ENCODE results near the gene CPN2.

DNA sequence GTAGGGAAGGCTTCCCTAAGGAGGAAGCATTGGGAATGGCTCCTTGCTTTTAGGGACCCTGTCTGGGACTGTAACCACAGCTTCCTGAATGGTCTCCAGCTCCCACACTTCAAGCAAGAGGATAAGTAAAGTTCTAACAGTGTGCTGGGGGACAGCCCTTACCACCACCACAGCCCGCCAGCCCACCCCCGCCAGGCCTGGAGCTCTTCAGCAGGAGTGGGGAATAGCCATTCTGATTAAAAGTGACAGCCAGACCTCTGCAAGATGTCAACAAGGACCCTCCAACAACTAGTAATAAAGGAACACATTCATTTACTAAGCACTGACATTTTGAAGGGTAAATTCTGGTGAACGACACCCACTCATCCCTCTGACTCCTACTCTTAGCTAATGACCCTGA lies 49.4 kb downstream of the CPN2 start:
- TF ChIP-seq ZBTB4 (CRISPR knock-in tag; IDR thresholded peaks at IDR 0.05) (no peak), POLR2AphosphoS5 (IDR thresholded peaks at IDR 0.05; ENCODE audit: low read length) (no peak), CTCF (IDR thresholded peaks at IDR 0.05 in 2 of 3, conservative IDR thresholded peaks at IDR 0.05 in 1 of 3; ENCODE audit: control insufficient read depth in 2 of 3, extremely low read depth in 1 of 3, insufficient read depth in 1 of 3, low read depth in 3 of 3, low read length in 3 of 3) (no peak), BRCA1 (IDR thresholded peaks at IDR 0.05; ENCODE audit: low read depth, low read length) (no peak), RAD21 (IDR thresholded peaks at IDR 0.05; ENCODE audit: insufficient read depth, low read depth, low read length) (no peak), POLR2A (IDR thresholded peaks at IDR 0.05; ENCODE audit: low read depth, low read length) (no peak), ZSCAN29 (IDR thresholded peaks at IDR 0.05) (no peak)
- TF ChIP-seq, protein P1, sequence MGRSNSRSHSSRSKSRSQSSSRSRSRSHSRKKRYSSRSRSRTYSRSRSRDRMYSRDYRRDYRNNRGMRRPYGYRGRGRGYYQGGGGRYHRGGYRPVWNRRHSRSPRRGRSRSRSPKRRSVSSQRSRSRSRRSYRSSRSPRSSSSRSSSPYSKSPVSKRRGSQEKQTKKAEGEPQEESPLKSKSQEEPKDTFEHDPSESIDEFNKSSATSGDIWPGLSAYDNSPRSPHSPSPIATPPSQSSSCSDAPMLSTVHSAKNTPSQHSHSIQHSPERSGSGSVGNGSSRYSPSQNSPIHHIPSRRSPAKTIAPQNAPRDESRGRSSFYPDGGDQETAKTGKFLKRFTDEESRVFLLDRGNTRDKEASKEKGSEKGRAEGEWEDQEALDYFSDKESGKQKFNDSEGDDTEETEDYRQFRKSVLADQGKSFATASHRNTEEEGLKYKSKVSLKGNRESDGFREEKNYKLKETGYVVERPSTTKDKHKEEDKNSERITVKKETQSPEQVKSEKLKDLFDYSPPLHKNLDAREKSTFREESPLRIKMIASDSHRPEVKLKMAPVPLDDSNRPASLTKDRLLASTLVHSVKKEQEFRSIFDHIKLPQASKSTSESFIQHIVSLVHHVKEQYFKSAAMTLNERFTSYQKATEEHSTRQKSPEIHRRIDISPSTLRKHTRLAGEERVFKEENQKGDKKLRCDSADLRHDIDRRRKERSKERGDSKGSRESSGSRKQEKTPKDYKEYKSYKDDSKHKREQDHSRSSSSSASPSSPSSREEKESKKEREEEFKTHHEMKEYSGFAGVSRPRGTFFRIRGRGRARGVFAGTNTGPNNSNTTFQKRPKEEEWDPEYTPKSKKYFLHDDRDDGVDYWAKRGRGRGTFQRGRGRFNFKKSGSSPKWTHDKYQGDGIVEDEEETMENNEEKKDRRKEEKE (IDR thresholded peaks at IDR 0.05) = no peak
